Caki2 (cell line): Measurements from ENCODE around the gene SDCBP2. TPM values are rescaled to one million over a fixed set of nuclear protein-coding genes. Genes with fewer than 3 reads are reported as not detected.
A peak's percentile ranks its signal among the peaks of the same experiment; 100 is the strongest.

Experiments used
- DNase-seq: peaks from one replicate; pipeline ENCODE4 v3.0.0-alpha.2; 2015; ENCODE audit warnings: low read depth
- in situ Hi-C: cut with HindIII; loops from 2 replicates; pipeline ENCODE4 v1.10.0; 2016; ENCODE audit warnings: low sequenced_read_pairs, low pct_unique_long_range_greater_than_20kb, mixed read lengths
- total RNA-seq: library from RNA; depleted of rRNA; stranded (reverse); fragments of >200 nt; shearing (Covaris generic); gene quantifications from 2 replicates; pipeline ENCODE4 v1.2.3, GENCODE V29; 2014; ENCODE audit warnings: low replicate concordance; rRNA removed

Gene SDCBP2
- 1.9 and 3.2 TPM in 2 replicates for total RNA-seq

- no peak for DNase-seq
- in situ Hi-C loops, result loop anchor here (10.0 kb wide), 1 partner anchor 66 kb away; the partner anchor contains the start of gene FKBP1A
Observed at GRCh38 chr20:1328680-1329330, at the start of gene SDCBP2. SDCBP2 (minus strand) TSS chr20:1329139; CDS start chr20:1320416, 8,723 bp downstream.

- DNase-seq, result no peak
- in situ Hi-C loops, result no loop called here
Observed at GRCh38 chr20:1378735-1379125, 49.8 kb upstream of the SDCBP2 start.

GRCh38 chr20:1377984-1378734 lies 49.2 kb upstream of the SDCBP2 start:
- peak; percentile 81 for DNase-seq
- in situ Hi-C loops, result no loop called here

- no peak for DNase-seq
- in situ Hi-C loops, result no loop called here
Observed at GRCh38 chr20:1377341-1377871, 48.5 kb upstream of the SDCBP2 start.

GRCh38 chr20:1376408-1377270 lies 47.7 kb upstream of the SDCBP2 start:
- in situ Hi-C loops, result no loop called here
- no peak for DNase-seq

- no peak for DNase-seq
- in situ Hi-C loops, result no loop called here
Observed at GRCh38 chr20:1376007-1376406, 47.1 kb upstream of the SDCBP2 start.

- DNase-seq, result no peak
- in situ Hi-C loops, result no loop called here
Observed at GRCh38 chr20:1375515-1375914, 46.6 kb upstream of the SDCBP2 start.

- no peak for DNase-seq
- in situ Hi-C loops, result no loop called here
Observed at GRCh38 chr20:1374246-1374645, 45.3 kb upstream of the SDCBP2 start.

GRCh38 chr20:1373614-1374013 lies 44.7 kb upstream of the SDCBP2 start:
- in situ Hi-C loops, result no loop called here
- no peak for DNase-seq

- no peak for DNase-seq
- in situ Hi-C loops, result no loop called here
Observed at GRCh38 chr20:1373036-1373435, 44.1 kb upstream of the SDCBP2 start.

- in situ Hi-C loops, result no loop called here
- no peak for DNase-seq
Observed at GRCh38 chr20:1371830-1372539, 43.0 kb upstream of the SDCBP2 start.

GRCh38 chr20:1371202-1371782 lies 42.4 kb upstream of the SDCBP2 start:
- DNase-seq, result no peak
- in situ Hi-C loops, result no loop called here

GRCh38 chr20:1370548-1371110 lies 41.7 kb upstream of the SDCBP2 start:
- in situ Hi-C loops, result no loop called here

GRCh38 chr20:1369970-1370369 lies 41.0 kb upstream of the SDCBP2 start:
- no peak for DNase-seq
- in situ Hi-C loops, result no loop called here

More at GRCh38 chr20:1370548-1371110, 41.7 kb upstream of the SDCBP2 start:
- no peak for DNase-seq

GRCh38 chr20:1368448-1369199 lies 39.7 kb upstream of the SDCBP2 start:
- in situ Hi-C loops, result no loop called here
- no peak for DNase-seq

- in situ Hi-C loops, result no loop called here
- DNase-seq, result no peak
Observed at GRCh38 chr20:1367479-1367878, 38.5 kb upstream of the SDCBP2 start.

GRCh38 chr20:1364106-1364505 lies 35.2 kb upstream of the SDCBP2 start:
- in situ Hi-C loops, result no loop called here
- DNase-seq, result no peak
